SJCRH30 (cell line): ENCODE results near the gene DGKE. TPM values are rescaled to one million over a fixed set of nuclear protein-coding genes. Genes with fewer than 3 reads are reported as not detected.

Experiments
- DNase-seq, 2 experiments: peaks; one replicate each; pipeline ENCODE4 v3.0.0-alpha.2; 2015 to 2020
- H3K27ac ChIP-seq: fragments of 250-450 bp; sonication (Bioruptor Pico); 2 replicates; pipeline ENCODE4 v1.5.1; 2020; ENCODE audit warnings: mild to moderate bottlenecking, moderate library complexity
- H3K27me3 ChIP-seq: fragments of 250-450 bp; sonication (Bioruptor Pico); 2 replicates; pipeline ENCODE4 v1.5.1; 2020; ENCODE audit warnings: mild to moderate bottlenecking, moderate library complexity
- H3K36me3 ChIP-seq: fragments of 250-450 bp; sonication (Bioruptor Pico); 2 replicates; pipeline ENCODE4 v1.5.1; 2020; ENCODE audit warnings: mild to moderate bottlenecking, moderate library complexity
- H3K4me1 ChIP-seq: fragments of 250-450 bp; sonication (Bioruptor Pico); 2 replicates; pipeline ENCODE4 v1.5.1; 2020; ENCODE audit warnings: mild to moderate bottlenecking, moderate library complexity
- H3K4me3 ChIP-seq: fragments of 250-450 bp; sonication (Bioruptor Pico); 2 replicates; pipeline ENCODE4 v1.5.1; 2020; ENCODE audit warnings: mild to moderate bottlenecking, moderate library complexity
- H3K9me3 ChIP-seq: fragments of 250-450 bp; sonication (Bioruptor Pico); replicated peaks from 2 replicates; pipeline ENCODE4 v1.5.1; 2020; ENCODE audit warnings: mild to moderate bottlenecking, moderate library complexity
- total RNA-seq: library from RNA; depleted of rRNA; stranded (reverse); fragments of >200 nt; shearing (Covaris generic); gene quantifications from 2 replicates; pipeline ENCODE4 v1.2.3, GENCODE V29; 2014

Gene DGKE
- total RNA-seq, 1 experiment from 2014 or later: 12.2 TPM

DNA sequence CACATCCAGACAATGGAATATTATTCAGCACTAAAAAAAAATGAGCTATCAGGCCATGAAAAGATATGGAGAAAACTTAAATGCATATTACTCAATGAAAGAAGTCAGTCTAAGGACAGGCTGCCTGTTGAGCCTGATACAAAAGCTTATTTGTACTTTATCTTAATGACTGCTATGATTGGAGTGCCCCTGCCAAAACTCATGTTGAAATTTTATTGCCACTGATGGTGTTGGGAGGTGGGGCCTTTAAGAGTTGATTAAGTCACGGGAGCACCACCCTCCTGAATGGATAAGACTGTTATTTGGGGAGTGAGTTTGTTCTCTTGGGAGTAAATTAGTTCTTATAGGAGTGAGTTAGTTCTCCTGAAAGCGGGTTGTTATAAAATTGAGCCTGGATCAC, 10.1 kb upstream of the DGKE start:
- H3K27me3 ChIP-seq: no peaks in the 10 kb centered on the region
- H3K4me3 ChIP-seq: no peak overlapping the region
- H3K9me3 ChIP-seq: no peaks in the 10 kb centered on the region
- DNase-seq: no peak
- H3K36me3 ChIP-seq: no peaks in the 10 kb centered on the region
- H3K4me1 ChIP-seq: peaks cover 4% of the 10 kb centered on the region; the same call in 1 of the 2 replicates
- no peak overlapping the region for H3K27ac ChIP-seq

DNA sequence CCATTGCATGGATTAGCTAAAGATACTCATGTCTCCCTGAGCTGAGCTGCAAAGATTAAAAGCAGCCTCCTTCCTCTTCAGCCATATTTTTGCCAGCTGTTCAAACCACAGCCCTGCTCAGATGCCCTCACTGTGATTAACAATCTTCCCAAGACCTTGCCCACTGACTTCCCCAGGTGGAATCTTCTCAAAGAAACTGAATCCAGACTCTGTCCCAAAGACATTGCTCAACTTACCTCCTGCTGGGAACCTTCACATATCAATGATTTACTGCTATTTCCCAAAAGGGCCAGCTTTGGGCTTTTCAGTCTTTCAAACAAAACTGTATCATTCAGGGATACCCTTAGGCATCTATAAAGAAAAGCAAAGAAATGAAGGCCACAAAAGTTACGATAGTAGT, 9.4 kb upstream of the DGKE start:
- Histone ChIP-seq H3K4me1 (peaks cover 4% of the 10 kb centered on the region; the same call in 1 of the 2 replicates), H3K36me3 (no peaks in the 10 kb centered on the region), H3K9me3 (no peaks in the 10 kb centered on the region), H3K4me3 (no peak overlapping the region), H3K27ac (no peak overlapping the region), H3K27me3 (no peaks in the 10 kb centered on the region)
- DNase-seq: peak in 1 of 2 experiments; percentile 31

DNA sequence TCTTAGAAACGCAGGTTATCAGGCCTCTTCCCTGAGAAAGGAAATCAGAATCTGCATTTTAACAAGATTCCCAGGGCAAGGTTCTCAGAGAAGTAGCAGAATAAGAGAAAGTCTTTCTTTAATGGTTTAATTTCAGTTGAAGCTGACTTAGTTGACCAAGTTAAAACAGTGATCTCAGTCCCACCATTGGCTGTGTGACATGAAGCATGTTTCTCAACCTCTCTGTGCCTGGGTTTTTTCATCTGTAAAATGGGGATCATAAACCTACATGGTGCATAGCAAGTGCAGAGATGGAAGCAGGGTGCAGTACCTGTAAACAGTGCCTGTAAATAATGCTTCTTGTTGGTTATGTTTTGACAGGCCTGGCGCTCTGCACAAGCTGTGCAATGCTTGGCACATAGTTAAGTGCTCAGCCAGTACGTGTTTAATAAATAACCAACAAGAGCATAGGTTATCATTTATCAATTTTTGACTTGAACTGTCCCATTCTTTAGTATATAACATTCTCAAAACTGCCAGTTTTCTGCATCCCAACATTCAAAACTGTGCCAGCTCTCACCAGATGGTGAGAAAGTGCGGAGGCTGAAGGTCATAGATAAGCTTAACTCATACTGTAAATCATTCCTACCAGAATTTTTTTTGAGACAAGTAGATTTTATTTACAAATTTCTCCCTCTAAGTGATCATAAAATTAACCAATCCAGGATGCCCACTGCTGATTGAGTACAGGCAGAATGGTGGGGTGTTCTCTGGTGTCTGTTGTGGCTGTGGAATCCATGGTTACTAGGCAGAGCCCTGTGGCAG, 7.1 kb upstream of the DGKE start:
- Histone ChIP-seq H3K27me3 (no peaks in the 10 kb centered on the region), H3K9me3 (no peaks in the 10 kb centered on the region), H3K4me1 (peaks cover 4% of the 10 kb centered on the region; the same call in 1 of the 2 replicates), H3K4me3 (no peak overlapping the region), H3K36me3 (no peaks in the 10 kb centered on the region), H3K27ac (no peak overlapping the region)
- DNase-seq: no peak

DNA sequence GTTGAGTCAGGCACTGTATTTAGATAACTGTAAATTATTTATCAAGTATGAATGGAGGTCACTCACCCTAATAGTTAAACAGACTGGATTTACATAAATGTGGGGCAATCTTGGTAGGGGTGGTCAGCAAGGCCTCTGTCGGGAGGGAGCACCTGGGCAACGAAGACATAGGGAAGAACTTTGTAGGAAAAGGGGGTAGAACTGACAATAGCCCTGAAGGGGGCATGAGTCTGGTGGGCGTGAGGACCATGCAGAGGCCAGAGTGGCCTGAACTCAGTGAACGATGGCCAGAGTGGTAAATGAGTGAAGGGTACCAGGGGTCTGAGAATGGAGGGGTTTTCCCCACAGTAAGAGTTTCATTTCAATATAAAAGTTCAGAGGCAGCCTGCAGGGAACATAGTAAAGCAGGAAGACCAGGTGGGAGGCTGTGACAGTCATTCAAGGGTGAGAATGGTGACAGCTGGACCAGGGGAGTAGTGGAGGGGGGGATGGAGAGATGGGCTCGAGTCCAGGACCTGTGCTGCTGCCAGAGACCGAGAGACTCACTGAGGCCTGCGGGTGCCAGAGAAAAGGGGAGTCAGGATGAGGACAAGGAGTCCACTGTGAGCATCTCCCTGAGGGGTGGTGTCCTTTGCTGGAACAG, 3.1 kb upstream of the DGKE start:
- no peak for DNase-seq
- Histone ChIP-seq H3K4me1 (peaks cover 11% of the 10 kb centered on the region), H3K36me3 (no peaks in the 10 kb centered on the region), H3K27ac (no peak overlapping the region), H3K27me3 (no peaks in the 10 kb centered on the region), H3K4me3 (no peak overlapping the region), H3K9me3 (no peaks in the 10 kb centered on the region)

DNA sequence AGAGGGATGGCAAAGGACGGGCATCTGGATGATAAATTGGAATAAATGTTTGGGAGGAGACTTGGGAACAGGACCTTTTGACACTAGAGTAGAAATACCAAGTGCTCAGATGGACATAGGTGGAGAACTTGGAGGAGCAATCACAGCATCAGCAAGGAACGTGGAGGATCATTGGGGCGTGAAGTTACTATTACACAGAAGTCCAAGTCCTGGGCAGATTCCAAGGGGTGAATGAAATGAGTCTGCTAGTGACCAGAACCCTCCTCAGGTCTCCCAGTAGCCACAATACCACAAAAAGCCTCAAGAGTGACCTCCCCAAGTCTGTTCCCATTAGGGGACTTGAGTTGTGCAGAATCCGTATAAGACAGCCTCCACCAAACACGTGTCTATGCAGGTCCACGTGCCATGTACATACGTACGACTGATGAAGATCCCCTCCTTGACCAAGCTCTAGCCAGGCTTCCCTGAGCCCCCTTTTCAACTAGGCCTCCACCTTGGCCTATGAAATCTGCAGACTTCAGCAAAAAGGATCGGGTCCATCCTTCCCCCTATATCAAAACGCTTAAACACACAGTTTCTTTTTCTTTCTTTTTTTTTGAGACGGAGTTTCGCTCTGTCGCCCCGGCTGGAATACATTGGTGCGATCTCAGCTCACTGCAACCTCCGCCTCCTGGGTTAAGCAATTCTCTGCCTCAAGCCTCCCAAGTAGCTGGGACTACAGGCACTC, 2.4 kb upstream of the DGKE start:
- DNase-seq: no peak
- peaks cover 12% of the 10 kb centered on the region for H3K4me1 ChIP-seq
- no peaks in the 10 kb centered on the region for H3K9me3 ChIP-seq

DNA sequence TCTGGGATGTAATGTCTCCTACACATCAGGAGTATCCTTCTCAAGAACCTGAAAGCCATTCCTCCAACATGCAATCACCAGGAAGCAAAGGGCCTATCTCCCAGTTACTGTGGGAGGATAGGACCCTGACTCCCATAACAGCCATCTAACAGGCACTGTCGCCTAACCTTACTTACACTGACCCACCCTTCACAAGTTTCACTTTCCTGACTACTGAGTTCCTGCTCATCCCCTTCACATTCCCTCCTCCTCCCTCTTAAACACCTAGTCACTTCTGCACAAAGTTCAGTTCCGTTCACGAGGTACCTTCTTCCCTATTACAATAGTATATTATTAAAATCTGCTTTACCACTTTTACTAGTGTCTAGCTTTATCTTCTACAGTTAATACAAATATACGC, 1.5 kb upstream of the DGKE start:
- DNase-seq: no peak
- peaks cover 12% of the 10 kb centered on the region for H3K4me1 ChIP-seq
- no peaks in the 10 kb centered on the region for H3K9me3 ChIP-seq
- H3K4me3 ChIP-seq: peak overlapping the region; percentile 90
- H3K27ac ChIP-seq: no peak overlapping the region
- no peaks in the 10 kb centered on the region for H3K27me3 ChIP-seq
- no peaks in the 10 kb centered on the region for H3K36me3 ChIP-seq

More for the DNA sequence above, 2.4 kb upstream of the DGKE start:
- Histone ChIP-seq H3K27me3 (no peaks in the 10 kb centered on the region), H3K4me3 (no peak overlapping the region), H3K36me3 (no peaks in the 10 kb centered on the region), H3K27ac (no peak overlapping the region)

DNA sequence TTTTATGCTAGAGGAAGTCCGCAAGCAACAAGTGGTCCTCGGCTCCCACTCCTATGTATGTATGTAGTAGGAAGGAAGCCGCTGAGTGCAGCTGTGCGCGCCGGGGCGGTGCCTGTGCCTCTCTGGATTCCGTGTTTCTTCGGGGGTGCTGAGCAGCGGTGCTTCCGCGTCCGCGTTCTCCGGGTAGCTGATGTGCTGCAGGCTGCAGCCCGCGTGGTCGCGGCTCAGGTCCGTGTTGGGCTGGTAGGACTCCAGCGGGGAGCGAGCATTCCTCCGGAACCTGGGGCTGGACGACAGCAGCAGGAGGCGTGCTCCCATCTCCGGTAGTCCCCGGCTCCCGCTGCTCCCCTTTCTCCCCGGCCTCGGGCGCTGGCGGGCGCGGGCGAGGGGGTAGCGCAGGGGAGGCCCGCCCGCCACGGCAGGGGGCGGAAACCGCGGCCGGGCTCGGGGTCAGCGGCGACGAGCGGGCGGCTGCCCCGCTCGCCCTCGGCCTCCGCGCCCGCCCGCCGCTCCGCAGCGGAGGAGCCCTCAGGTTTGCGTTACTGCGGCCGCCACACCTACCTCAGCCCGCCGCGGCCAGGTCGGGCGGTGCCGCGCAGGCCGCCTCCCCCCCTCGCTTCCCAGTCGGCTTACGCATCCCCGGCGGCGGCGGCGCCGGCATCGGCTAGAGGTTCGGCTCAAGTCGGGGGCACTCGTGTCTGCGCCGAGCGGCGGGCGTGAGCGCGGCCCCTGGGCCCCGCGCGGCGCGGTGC, 718 bp upstream of the DGKE start:
- Histone ChIP-seq H3K27ac (no peak overlapping the region; the same call in 1 of the 2 replicates), H3K4me1 (peaks cover 12% of the 10 kb centered on the region), H3K4me3 (peak overlapping the region; percentile 90), H3K9me3 (no peaks in the 10 kb centered on the region), H3K36me3 (no peaks in the 10 kb centered on the region), H3K27me3 (no peaks in the 10 kb centered on the region)
- DNase-seq: peak; percentile 61 to 66

DNA sequence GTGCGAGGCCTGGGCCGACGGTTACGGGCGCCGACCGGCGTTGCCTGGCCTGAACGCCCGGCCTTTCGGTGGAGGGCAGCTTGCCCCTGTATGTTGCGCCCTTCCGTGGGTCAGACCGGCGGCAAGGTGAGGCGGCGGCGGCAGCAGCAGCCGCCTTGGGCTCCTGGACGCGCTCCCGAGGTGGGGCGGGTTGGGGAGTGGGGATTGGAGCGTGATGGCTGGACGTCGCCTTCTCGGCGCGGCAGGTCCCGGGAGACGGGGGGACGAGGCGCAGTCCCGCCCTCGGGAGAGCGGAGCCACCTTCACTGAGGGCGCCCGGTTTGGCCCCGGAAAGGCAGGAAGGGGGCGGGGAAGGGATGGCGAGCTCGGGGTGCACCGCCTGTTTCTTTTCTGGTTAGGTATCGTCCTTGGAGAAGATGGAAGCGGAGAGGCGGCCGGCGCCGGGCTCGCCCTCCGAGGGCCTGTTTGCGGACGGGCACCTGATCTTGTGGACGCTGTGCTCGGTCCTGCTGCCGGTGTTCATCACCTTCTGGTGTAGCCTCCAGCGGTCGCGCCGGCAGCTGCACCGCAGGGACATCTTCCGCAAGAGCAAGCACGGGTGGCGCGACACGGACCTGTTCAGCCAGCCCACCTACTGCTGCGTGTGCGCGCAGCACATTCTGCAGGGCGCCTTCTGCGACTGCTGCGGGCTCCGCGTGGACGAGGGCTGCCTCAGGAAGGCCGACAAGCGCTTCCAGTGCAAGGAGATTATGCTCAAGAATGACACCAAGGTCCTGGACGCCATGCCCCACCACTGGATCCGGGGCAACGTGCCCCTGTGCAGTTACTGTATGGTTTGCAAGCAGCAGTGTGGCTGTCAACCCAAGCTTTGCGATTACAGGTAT, 671 bp downstream of the DGKE start:
- Histone ChIP-seq H3K27ac (peak overlapping the region; percentile 47), H3K27me3 (no peaks in the 10 kb centered on the region), H3K4me1 (peaks cover 12% of the 10 kb centered on the region), H3K4me3 (peak overlapping the region; percentile 90), H3K9me3 (no peaks in the 10 kb centered on the region), H3K36me3 (0 out of 2 replicates have a peak, but pooled peaks cover 5% of the 10 kb centered on the region)
- peak; percentile 52 to 53 for DNase-seq

DNA sequence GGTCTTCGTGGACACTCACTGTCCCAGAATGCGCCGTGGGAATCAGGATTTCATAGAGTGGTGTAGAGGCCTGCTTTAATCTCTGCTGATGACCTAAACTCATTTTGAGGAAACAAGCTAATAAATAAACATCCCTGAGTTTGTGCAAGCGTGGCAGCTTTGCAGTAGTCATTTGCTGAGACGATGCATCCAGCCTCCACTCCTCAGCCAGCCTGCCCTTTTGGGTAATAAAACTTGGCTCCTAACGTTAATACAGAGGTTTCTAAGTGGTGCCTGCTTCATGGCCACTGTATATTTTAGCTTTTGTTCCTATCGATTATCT, 1.3 kb downstream of the DGKE start:
- no peaks in the 10 kb centered on the region for H3K9me3 ChIP-seq
- peaks cover 12% of the 10 kb centered on the region for H3K4me1 ChIP-seq
- H3K36me3 ChIP-seq: 0 out of 2 replicates have a peak, but pooled peaks cover 5% of the 10 kb centered on the region
- H3K4me3 ChIP-seq: peak overlapping the region; percentile 90
- H3K27ac ChIP-seq: no peak overlapping the region
- no peaks in the 10 kb centered on the region for H3K27me3 ChIP-seq
- no peak for DNase-seq

DNA sequence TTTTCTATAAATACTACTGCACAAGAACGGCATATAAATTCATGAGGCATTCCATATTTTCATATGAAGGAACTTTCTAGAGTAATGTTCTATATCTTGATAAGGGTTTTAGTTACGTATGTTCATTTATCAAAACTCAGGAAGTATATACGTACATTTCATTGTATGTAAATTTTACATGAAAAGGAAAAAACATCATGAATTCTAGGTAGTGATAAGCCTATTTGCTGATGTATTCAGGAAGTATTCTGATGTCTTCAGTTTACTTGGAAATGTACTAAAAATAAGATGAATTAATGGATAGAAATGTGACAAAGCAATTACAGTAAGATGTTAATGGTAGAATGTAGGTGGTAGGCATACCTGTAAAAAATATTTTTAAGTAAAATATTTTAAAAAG, 4.7 kb downstream of the DGKE start:
- H3K9me3 ChIP-seq: no peaks in the 10 kb centered on the region
- no peak overlapping the region for H3K4me3 ChIP-seq
- no peaks in the 10 kb centered on the region for H3K27me3 ChIP-seq
- peaks cover 7% of the 10 kb centered on the region; the same call in 1 of the 2 replicates for H3K4me1 ChIP-seq
- no peak for DNase-seq
- H3K27ac ChIP-seq: no peak overlapping the region
- peaks cover 5% of the 10 kb centered on the region; the same call in 1 of the 2 replicates for H3K36me3 ChIP-seq

DNA sequence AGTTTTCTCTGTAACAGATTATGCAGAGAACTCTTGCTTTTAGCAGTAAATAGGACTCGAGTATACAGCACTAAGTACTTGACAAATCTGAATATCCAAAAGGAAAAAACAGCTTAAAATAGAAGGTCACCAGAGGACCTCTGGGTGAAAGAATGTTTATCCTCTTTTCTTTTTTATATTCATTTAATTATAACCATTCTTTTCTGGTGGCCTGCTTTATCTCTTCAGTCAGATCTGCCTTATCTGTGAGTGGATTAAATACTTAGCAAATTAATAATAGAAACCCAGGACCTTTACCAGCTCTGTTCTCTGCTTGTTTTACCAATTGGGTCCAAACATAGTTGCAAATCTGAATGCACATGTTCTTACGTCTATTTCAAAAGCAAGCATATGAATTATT, 8.6 kb downstream of the DGKE start:
- Histone ChIP-seq H3K4me1 (no peaks in the 10 kb centered on the region), H3K4me3 (no peak overlapping the region), H3K36me3 (peaks cover 12% of the 10 kb centered on the region), H3K27ac (no peak overlapping the region), H3K27me3 (no peaks in the 10 kb centered on the region), H3K9me3 (no peaks in the 10 kb centered on the region)
- DNase-seq: no peak

DNA sequence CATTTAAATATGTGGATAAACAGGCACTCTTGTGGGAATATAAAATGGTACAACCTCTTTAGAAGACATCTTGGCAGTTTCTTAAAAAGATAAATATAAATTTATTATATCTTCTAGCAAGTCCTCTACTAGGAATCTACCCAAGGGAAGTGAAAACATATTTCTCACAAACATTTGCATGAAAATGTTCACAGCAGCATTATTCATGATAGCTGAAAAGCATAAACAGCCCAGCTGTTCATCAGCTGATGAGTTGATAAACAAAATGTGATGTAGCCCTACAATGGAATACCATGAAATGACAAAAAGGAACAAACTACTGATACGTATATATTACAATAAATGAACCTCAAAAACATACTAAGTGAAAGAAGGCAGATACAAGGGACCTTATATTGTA, 12.0 kb downstream of the DGKE start:
- peaks cover 13% of the 10 kb centered on the region for H3K36me3 ChIP-seq
- H3K27me3 ChIP-seq: no peaks in the 10 kb centered on the region
- DNase-seq: no peak
- H3K9me3 ChIP-seq: no peaks in the 10 kb centered on the region
- H3K4me3 ChIP-seq: no peak overlapping the region
- no peak overlapping the region for H3K27ac ChIP-seq
- no peaks in the 10 kb centered on the region for H3K4me1 ChIP-seq

DNA sequence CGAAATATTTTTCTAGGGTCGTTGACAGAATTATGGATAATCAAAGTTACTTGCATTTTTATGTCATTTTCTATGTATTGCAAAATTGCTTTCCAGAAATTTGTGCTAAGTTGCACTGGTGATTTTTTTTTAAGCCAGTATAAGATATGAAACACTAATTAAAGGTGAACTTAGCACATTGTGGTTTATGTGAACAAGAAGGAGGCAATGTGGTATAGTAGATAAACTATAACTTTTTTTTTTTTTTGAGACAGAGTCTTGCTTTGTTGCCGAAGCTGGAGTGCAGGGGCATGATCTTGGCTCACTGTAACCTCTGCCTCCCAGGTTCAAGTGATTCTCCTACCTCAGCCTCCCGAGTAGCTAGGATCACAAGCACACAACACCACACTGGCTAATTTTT, 13.2 kb downstream of the DGKE start:
- no peaks in the 10 kb centered on the region for H3K9me3 ChIP-seq
- no peaks in the 10 kb centered on the region for H3K4me1 ChIP-seq
- DNase-seq: no peak
- H3K27me3 ChIP-seq: no peaks in the 10 kb centered on the region
- H3K36me3 ChIP-seq: peaks cover 13% of the 10 kb centered on the region
- H3K4me3 ChIP-seq: no peak overlapping the region
- H3K27ac ChIP-seq: no peak overlapping the region

DNA sequence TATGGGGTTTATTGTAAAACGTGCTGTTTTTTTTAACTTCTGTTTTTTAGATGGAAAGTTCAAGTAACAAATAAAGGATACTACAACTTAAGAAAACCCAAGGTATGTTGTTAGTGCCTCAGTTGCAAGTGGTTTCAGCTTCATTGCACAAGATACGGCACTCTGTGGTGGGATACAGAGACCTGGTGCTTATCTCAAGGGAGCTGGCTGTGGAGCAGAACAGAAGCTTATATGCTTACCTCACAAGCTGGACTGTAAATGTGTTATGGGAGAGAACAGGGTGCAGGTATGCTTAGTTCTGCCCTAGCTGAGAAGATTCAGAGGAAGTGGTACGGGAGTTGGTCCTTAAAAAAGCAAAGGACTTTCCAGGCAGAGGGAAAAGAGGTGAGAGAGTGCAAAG, 15.2 kb downstream of the DGKE start:
- H3K4me3 ChIP-seq: no peak overlapping the region
- DNase-seq: no peak
- no peaks in the 10 kb centered on the region for H3K27me3 ChIP-seq
- no peaks in the 10 kb centered on the region for H3K4me1 ChIP-seq
- peaks cover 16% of the 10 kb centered on the region for H3K36me3 ChIP-seq
- no peaks in the 10 kb centered on the region for H3K9me3 ChIP-seq
- H3K27ac ChIP-seq: no peak overlapping the region
